SH-SY5Y (cell line): ENCODE data around the gene LRGUK.

Experiments
- GATA2 ChIP-seq: IDR thresholded peaks from 2 replicates; pipeline ENCODE4 v1.6.1; 2011; ENCODE audit warnings: mild to moderate bottlenecking, low read depth, low read length
- GATA3 ChIP-seq: IDR thresholded peaks from 2 replicates; pipeline ENCODE4 v1.6.1; 2011; ENCODE audit warnings: low read depth, mild to moderate bottlenecking, low read length, moderate library complexity

Gene LRGUK

GRCh38 chr7:134165252-134165651 lies 38.1 kb downstream of the LRGUK start:
- TF ChIP-seq GATA3: no peak
- no peak for TF ChIP-seq GATA2

GRCh38 chr7:134167250-134167649 lies 40.1 kb downstream of the LRGUK start:
- TF ChIP-seq GATA2: no peak

DNA sequence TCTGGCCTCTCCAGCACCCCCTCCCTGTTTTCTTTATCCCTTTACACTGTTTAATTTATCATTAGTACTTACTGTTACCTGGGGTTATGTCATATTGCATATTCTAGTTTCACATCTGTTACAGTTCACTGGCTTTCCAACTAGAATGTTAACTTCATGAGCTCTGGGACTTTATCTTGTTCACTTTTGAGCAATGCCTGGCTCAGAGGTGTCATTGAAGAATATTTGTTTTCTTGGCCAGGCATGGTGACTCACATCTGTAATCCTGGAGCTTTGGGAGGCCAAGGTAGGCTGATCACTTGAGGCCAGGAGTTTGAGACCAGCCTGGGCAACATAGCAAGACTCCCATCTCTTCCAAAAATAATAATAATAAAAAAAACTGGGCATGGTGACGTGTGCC lies 40.7 kb downstream of the LRGUK start:
- TF ChIP-seq GATA2 (no peak), GATA3 (no peak)

DNA sequence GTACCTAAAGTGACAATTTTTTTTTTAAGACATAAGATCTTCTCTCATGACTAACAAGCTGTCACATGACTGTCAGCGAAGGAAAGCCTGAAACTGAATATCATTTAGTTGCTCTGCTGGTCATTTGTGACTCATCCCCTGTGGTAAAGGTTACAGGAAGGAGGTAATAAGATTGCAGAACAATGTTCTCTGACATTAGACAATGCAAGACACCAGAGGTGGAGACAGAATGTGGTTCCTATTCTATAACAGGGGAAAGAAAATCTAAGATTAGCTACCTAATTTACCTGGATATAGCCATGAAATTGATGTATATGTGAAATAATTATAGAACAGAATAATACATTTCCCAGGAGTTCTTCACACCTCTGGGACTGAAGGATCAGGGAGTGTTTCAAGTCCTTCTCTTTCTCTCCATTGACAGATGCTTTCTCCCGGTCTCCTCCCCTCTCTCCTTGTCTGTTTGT lies 47.7 kb downstream of the LRGUK start:
- no peak for TF ChIP-seq GATA3
- no peak for TF ChIP-seq GATA2

- TF ChIP-seq GATA2: no peak
- TF ChIP-seq GATA3: no peak
Measured at GRCh38 chr7:134175334-134176036, 48.3 kb downstream of the LRGUK start.

- TF ChIP-seq GATA2 (no peak), GATA3 (no peak)
Measured at GRCh38 chr7:134176037-134176350, 48.9 kb downstream of the LRGUK start.

- TF ChIP-seq GATA3 (no peak), GATA2 (no peak)
Measured at GRCh38 chr7:134179036-134180011, 52.2 kb downstream of the LRGUK start.

GRCh38 chr7:134180376-134180775 lies 53.2 kb downstream of the LRGUK start:
- no peak for TF ChIP-seq GATA3
- TF ChIP-seq GATA2: no peak

DNA sequence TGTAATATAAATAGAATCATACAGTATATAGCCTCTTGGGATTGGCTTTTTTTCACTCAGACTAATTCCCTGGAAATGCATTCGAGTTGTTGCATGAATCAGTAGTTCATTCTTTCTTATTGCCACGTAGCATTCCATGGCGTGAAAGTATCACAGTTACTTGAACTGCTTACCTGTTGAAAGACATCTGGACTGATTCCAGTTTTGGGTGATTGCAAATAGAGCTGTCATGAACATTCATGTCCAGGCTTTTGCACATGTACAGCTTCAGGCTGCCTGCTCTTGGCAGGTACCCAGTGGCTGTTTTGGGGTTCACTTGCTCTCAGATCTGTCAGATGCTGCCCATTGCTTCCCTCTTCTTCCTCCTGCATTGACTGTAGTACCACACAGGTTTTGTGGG lies 54.9 kb downstream of the LRGUK start:
- TF ChIP-seq GATA2: no peak

GRCh38 chr7:134184767-134185166 lies 57.6 kb downstream of the LRGUK start:
- TF ChIP-seq GATA3: no peak
- TF ChIP-seq GATA2: no peak

DNA sequence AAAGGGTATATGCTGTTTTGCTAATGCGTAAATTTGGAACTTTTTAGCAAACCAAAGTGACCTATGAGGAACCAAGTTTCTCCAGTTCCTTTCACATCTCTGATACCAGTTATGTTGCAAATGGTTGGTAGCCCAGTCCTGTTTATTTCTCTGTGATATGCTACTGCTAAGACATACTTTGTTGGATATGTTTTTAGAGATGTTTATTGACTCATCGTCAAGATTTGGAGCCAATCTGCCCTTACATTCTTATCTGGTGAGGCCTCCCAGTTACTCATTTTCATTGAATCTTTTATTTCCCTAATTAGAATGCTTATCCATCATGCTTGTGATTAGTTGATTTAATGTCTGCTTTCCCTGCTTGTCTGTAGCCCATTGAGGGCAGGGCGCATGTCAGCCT lies 58.9 kb downstream of the LRGUK start:
- TF ChIP-seq GATA2 (no peak), GATA3 (no peak)

GRCh38 chr7:134186801-134187200 lies 59.7 kb downstream of the LRGUK start:
- no peak for TF ChIP-seq GATA3
- no peak for TF ChIP-seq GATA2

DNA sequence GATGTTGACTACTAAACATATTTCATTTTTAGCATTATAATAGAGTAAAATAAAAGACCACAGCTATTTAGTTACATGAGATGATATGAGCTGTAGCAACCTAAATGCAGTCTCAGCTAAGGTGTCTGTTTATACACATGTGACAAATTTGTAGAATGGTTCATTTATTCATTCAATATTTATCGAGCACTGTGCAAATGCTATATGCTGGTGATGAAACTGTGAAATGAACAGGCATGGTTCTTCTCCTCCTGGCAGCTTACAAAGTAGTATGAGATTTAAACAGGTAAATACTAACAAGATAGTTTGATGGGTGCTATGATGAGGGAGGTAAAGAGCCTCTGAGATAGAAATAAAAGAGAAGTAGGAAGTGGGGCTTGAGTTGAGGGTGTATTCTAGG lies 60.8 kb downstream of the LRGUK start:
- TF ChIP-seq GATA3: no peak
- TF ChIP-seq GATA2: no peak

DNA sequence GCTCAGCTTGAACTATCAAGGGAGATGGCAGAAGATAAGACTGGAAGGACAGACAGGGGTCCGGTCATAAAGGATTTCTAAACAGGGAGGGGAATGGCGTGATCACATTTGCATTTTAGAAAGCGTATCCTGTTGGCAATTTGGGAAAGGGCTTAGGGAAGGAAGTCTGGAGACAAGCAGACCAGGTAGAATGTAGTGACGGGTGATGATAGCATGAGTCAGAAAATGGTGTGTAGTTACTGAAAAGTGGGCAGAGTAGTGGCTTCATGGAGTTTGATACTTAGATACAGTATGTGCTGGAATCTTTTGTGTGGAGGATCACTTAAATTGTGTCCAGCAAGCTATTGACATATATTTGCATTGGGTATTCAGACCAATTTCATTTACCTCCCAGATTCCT lies 61.2 kb downstream of the LRGUK start:
- peak; percentile 32; the same call in 1 of the 2 replicates for TF ChIP-seq GATA2
- no peak for TF ChIP-seq GATA3

DNA sequence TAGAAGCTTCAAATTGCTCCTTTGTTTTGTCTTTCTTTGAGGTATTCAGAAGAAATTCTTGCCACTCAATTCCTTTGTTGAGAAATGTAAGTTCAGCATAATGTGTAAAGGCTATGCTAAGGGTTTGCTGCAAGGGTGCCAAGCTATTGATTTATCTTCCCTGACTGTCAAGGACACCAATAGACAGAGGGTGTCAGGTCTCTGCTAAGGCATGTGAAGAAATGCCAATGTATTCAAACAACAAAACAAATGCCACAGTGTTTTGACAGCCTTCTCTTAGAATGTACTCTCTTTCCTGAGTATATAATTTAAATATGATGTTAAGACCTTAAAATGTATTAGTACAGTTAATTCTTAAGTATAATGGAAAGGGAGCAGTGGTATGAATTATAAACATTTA lies 62.4 kb downstream of the LRGUK start:
- no peak for TF ChIP-seq GATA2
- TF ChIP-seq GATA3: no peak

DNA sequence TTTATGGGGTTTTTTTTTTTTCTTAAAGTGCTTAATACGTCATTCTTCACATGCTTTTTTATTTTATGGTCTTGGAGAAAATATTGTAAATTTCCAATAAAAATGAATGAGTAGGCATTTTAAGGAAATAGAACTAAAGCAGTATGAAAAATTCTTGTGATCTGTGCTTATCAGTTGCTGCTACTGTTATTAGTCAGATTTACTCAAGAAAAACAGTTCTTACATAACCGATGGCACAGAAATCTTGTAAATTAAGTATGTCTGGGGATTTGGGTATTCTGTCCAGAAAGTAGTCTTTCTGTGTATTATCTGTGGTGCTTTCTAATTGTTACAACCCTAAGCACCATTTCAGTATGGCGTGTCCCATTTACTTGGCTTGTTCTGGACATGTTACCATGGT lies 64.7 kb downstream of the LRGUK start:
- TF ChIP-seq GATA3: no peak
- no peak for TF ChIP-seq GATA2
